Muscle of leg (tissue), 9 donors: Measurements from ENCODE around the gene DUSP12. TPM values are rescaled to one million over a fixed set of nuclear protein-coding genes. Genes with fewer than 3 reads are reported as not detected.

Experiments used
- polyA plus RNA-seq, 8 donors: library from polyadenylated mRNA; unstranded; fragments of 120-200 nt; gene quantifications; one replicate each; pipeline versions ENCODE4 v1.2.1 to v1.2.3, GENCODE V29; 2013; ENCODE audit warnings: inconsistent platforms in 1 of 8, low replicate concordance in 1 of 8; ENCODE audit not compliant: insufficient read length in 8 of 8, insufficient read depth in 1 of 8
- total RNA-seq: library from RNA; stranded (reverse); fragments of 120-200 nt; gene quantifications from one replicate; pipeline ENCODE4 v1.2.4, GENCODE V29; 2013

DUSP12 gene
- total and polyA plus RNA-seq, 9 donors: 21.6 to 32.3 (median 23.6) TPM

Other genes with a start within 250 kb of the DUSP12 start
- 4.8 TPM for gene FCGR2A, start 244.3 kb upstream of the DUSP12 start, total RNA-seq
- gene FCGR2A, start 244.3 kb upstream of the DUSP12 start, polyA plus RNA-seq: 1 to 10 TPM; 3.7 to 6.5 (median 5.1) TPM
- 0.49 TPM for gene HSPA6, start 225.2 kb upstream of the DUSP12 start, total RNA-seq
- gene HSPA6, start 225.2 kb upstream of the DUSP12 start, polyA plus RNA-seq: under 1 TPM; 0.31 to 0.84 (median 0.61) TPM
- gene FCGR3A, start 200.0 kb upstream of the DUSP12 start, total RNA-seq: 0.66 TPM
- 1 to 10 TPM in 7 of 8 donors, under 1 TPM in 1; 0.99 to 3.1 (median 1.9) TPM for gene FCGR3A, start 200.0 kb upstream of the DUSP12 start, polyA plus RNA-seq
- 0.13 TPM for gene FCGR3B, start 118.6 kb upstream of the DUSP12 start, total RNA-seq
- 1 to 10 TPM in 2 of 8 donors, under 1 TPM in 6; 0.14 to 1.8 (median 0.55) TPM for gene FCGR3B, start 118.6 kb upstream of the DUSP12 start, polyA plus RNA-seq
- 0.22 TPM for gene FCGR2B, start 86.6 kb upstream of the DUSP12 start, total RNA-seq
- under 1 TPM in 7 of 8 donors, not detected in 1; 0.07 to 0.42 (median 0.15) TPM for gene FCGR2B, start 86.6 kb upstream of the DUSP12 start, polyA plus RNA-seq
- 0.35 TPM for gene FCRLA, start 42.6 kb upstream of the DUSP12 start, total RNA-seq
- gene FCRLA, start 42.6 kb upstream of the DUSP12 start, polyA plus RNA-seq: under 1 TPM in 7 of 8 donors, not detected in 1; 0.23 to 0.74 (median 0.48) TPM
- 0.40 TPM for gene FCRLB, start 28.2 kb upstream of the DUSP12 start, total RNA-seq
- under 1 TPM; 0.31 to 0.79 (median 0.43) TPM for gene FCRLB, start 28.2 kb upstream of the DUSP12 start, polyA plus RNA-seq
- 15.5 TPM for gene ATF6, start 16.5 kb downstream of the DUSP12 start, total RNA-seq
- gene ATF6, start 16.5 kb downstream of the DUSP12 start, polyA plus RNA-seq: 10 to 100 TPM; 13.4 to 21.0 (median 16.4) TPM